ENCODE measurements around the gene OR7G1. TPM values are rescaled to one million over a fixed set of nuclear protein-coding genes. Genes with fewer than 3 reads are reported as not detected.

The OR7G1 gene, protein sequence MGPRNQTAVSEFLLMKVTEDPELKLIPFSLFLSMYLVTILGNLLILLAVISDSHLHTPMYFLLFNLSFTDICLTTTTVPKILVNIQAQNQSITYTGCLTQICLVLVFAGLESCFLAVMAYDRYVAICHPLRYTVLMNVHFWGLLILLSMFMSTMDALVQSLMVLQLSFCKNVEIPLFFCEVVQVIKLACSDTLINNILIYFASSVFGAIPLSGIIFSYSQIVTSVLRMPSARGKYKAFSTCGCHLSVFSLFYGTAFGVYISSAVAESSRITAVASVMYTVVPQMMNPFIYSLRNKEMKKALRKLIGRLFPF
- total RNA-seq = not detected

DNA sequence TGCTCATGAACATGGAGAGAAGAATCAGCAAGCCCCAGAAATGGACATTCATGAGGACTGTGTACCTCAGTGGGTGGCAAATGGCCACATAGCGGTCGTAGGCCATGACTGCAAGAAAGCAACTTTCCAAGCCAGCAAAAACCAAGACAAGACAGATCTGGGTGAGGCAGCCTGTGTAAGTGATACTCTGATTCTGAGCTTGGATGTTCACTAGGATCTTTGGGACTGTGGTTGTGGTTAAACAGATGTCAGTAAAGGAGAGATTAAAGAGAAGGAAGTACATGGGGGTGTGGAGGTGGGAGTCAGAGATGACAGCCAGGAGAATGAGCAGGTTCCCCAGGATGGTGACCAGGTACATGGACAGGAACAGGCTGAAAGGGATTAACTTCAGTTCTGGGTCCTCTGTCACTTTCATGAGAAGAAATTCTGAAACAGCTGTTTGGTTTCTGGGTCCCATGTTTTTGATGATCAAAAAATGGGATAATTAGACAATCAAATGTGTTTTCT is at the start of gene OR7G1:
Gene OR7G1 (minus strand): TSS at position 457 of the 507 bp plus-strand sequence. CDS start 0 bp downstream, at position 457.
- no peaks in the 10 kb centered on the region for H3K4me1 ChIP-seq
- intact Hi-C loops (cut with DNase I) = no loop called here
- H3K27ac ChIP-seq = no peak within 1 kb of the TSS
- H3K4me3 ChIP-seq = no peak within 1 kb of the TSS
- no peaks in the 10 kb centered on the region for H3K27me3 ChIP-seq
- H3K9ac ChIP-seq (ENCODE audit: low read depth in 2 of 2, low read length in 2 of 2) = no peak within 1 kb of the TSS
- no peaks in the 10 kb centered on the region for H3K36me3 ChIP-seq
- H3K9me3 ChIP-seq = no peaks in the 10 kb centered on the region
- no peak for DNase-seq
- TF ChIP-seq, protein P1, sequence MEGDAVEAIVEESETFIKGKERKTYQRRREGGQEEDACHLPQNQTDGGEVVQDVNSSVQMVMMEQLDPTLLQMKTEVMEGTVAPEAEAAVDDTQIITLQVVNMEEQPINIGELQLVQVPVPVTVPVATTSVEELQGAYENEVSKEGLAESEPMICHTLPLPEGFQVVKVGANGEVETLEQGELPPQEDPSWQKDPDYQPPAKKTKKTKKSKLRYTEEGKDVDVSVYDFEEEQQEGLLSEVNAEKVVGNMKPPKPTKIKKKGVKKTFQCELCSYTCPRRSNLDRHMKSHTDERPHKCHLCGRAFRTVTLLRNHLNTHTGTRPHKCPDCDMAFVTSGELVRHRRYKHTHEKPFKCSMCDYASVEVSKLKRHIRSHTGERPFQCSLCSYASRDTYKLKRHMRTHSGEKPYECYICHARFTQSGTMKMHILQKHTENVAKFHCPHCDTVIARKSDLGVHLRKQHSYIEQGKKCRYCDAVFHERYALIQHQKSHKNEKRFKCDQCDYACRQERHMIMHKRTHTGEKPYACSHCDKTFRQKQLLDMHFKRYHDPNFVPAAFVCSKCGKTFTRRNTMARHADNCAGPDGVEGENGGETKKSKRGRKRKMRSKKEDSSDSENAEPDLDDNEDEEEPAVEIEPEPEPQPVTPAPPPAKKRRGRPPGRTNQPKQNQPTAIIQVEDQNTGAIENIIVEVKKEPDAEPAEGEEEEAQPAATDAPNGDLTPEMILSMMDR (IDR thresholded peaks at IDR 0.05) = no peak

GRCh38 chr19:9165261-9165660 is 49.7 kb upstream of the OR7G1 start:
- H3K4me1 ChIP-seq = no peaks in the 10 kb centered on the region
- no peak overlapping the region for H3K27ac ChIP-seq
- H3K9ac ChIP-seq (ENCODE audit: low read depth in 2 of 2, low read length in 2 of 2) = no peak overlapping the region
- no peaks in the 10 kb centered on the region for H3K9me3 ChIP-seq
- no peaks in the 10 kb centered on the region for H3K27me3 ChIP-seq
- intact Hi-C loops (cut with DNase I) = no loop called here
- DNase-seq = no peak
- no peak overlapping the region for H3K4me3 ChIP-seq
- peaks cover 13% of the 10 kb centered on the region for H3K36me3 ChIP-seq
- TF ChIP-seq, protein P1 (IDR thresholded peaks at IDR 0.05) = no peak

GRCh38 chr19:9161427-9161826 is 45.9 kb upstream of the OR7G1 start:
- no peaks in the 10 kb centered on the region for H3K27me3 ChIP-seq
- H3K4me3 ChIP-seq = no peak overlapping the region
- DNase-seq = no peak
- H3K36me3 ChIP-seq = peaks cover 32% of the 10 kb centered on the region
- intact Hi-C loops (cut with DNase I) = no loop called here
- no peaks in the 10 kb centered on the region for H3K4me1 ChIP-seq
- TF ChIP-seq, protein P1 (IDR thresholded peaks at IDR 0.05) = no peak
- H3K9me3 ChIP-seq = no peaks in the 10 kb centered on the region
- H3K9ac ChIP-seq (ENCODE audit: low read depth in 2 of 2, low read length in 2 of 2) = no peak overlapping the region
- H3K27ac ChIP-seq = no peak overlapping the region

- Histone ChIP-seq H3K9me3 (no peaks in the 10 kb centered on the region), H3K4me1 (no peaks in the 10 kb centered on the region), H3K36me3 (peaks cover 40% of the 10 kb centered on the region), H3K27me3 (no peaks in the 10 kb centered on the region), H3K4me3 (no peak overlapping the region), H3K9ac (ENCODE audit: low read depth in 2 of 2, low read length in 2 of 2) (no peak overlapping the region), H3K27ac (no peak overlapping the region)
- DNase-seq = no peak
- TF ChIP-seq, protein P1 (IDR thresholded peaks at IDR 0.05) = no peak
- intact Hi-C loops (cut with DNase I) = no loop called here
Observed at GRCh38 chr19:9159891-9160290, 44.3 kb upstream of the OR7G1 start.

- DNase-seq = no peak
- Histone ChIP-seq H3K27me3 (no peaks in the 10 kb centered on the region), H3K9ac (ENCODE audit: low read depth in 2 of 2, low read length in 2 of 2) (no peak overlapping the region), H3K27ac (no peak overlapping the region), H3K9me3 (no peaks in the 10 kb centered on the region), H3K4me1 (no peaks in the 10 kb centered on the region), H3K36me3 (peaks cover 34% of the 10 kb centered on the region), H3K4me3 (no peak overlapping the region)
- TF ChIP-seq, protein P1 (IDR thresholded peaks at IDR 0.05) = no peak
- intact Hi-C loops (cut with DNase I) = no loop called here
Observed at GRCh38 chr19:9156304-9156703, 40.7 kb upstream of the OR7G1 start.

Measured in colonic mucosa (tissue), 4 donors.